Nephron (organoid): ENCODE data around the gene CADPS.

ENCODE experiments used
- H3K27ac Mint-ChIP-seq, 3 experiments: 2 replicates each; pipeline ENCODE4 v1.8.0; 2020; ENCODE audit warnings: mixed read lengths in 3 of 3, mild to moderate bottlenecking in 2 of 3, moderate library complexity in 1 of 3
- H3K27me3 Mint-ChIP-seq: 2 replicates; pipeline ENCODE4 v1.8.0; 2021; ENCODE audit warnings: low read depth, mild to moderate bottlenecking, moderate library complexity, mixed read lengths
- H3K36me3 Mint-ChIP-seq: 2 replicates; pipeline ENCODE4 v1.8.0; 2020; ENCODE audit warnings: low read depth, mixed read lengths
- H3K4me1 Mint-ChIP-seq: 2 replicates; pipeline ENCODE4 v1.8.0; 2020; ENCODE audit warnings: mixed read lengths
- H3K4me3 Mint-ChIP-seq, 3 experiments: 2 replicates each; pipeline ENCODE4 v1.8.0; 2020; ENCODE audit warnings: mild to moderate bottlenecking in 3 of 3, mixed read lengths in 3 of 3, moderate library complexity in 2 of 3
- H3K9me3 Mint-ChIP-seq: 2 replicates; pipeline ENCODE4 v1.8.0; 2020; ENCODE audit warnings: mixed read lengths
- CTCF ChIP-seq, 3 experiments: fragments of 200-600 bp; sonication (generic); IDR thresholded peaks; one replicate each; pipeline ENCODE4 v1.5.0; 2021; ENCODE audit warnings: antibody characterized with exemption in 3 of 3; ENCODE audit not compliant: unreplicated experiment in 3 of 3

The CADPS gene

DNA sequence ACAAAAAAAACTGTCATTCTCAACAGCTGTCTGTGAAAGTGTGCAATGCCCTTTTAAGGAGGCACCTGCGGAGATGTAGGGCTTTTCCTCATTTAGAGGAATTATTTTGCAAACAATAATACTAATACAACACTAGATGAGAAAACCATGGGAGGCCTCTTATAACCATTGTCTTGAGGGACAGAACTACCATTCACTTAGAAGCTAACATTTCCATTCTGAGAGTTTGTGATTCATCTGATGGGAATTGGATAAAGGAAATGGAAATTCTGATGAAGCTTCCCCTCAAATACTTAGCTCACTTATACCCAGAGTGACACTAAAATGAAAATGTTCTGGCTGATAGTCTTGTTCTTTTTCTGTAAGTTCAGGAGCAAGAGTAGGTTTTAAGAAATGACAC lies 147.7 kb downstream of the CADPS start:
- peaks cover 10% of the 10 kb centered on the region for H3K27me3 Mint-ChIP-seq
- peaks cover 14% of the 10 kb centered on the region for H3K4me1 Mint-ChIP-seq
- H3K27ac Mint-ChIP-seq = no peak overlapping the region
- no peaks in the 10 kb centered on the region for H3K9me3 Mint-ChIP-seq
- TF ChIP-seq CTCF (IDR thresholded peaks at IDR 0.05; ENCODE audit: unreplicated experiment in 3 of 3) = no peak
- H3K36me3 Mint-ChIP-seq = no peaks in the 10 kb centered on the region
- H3K4me3 Mint-ChIP-seq = no peak overlapping the region

DNA sequence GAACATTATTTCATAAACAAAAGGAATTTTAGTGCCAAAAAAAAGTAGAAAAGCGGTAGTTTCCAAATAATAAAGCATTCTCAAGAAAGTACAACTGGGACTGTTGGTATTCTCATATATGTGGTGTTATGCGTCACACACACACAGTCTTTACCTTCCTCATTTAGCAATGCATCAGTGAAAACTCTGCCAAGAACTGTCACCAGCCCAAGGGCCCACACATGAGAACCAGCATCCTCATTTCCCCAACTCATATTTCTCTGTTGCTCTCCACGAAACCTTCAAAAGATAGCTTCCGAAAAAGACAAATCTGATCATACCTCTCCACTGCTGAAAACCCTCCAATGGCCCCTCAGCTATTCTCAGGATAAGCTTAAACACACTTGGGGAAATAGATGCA lies 150.7 kb downstream of the CADPS start:
- Mint-ChIP-seq H3K27ac (no peak overlapping the region), H3K27me3 (peaks cover 10% of the 10 kb centered on the region), H3K4me1 (peaks cover 14% of the 10 kb centered on the region), H3K4me3 (no peak overlapping the region), H3K36me3 (no peaks in the 10 kb centered on the region), H3K9me3 (no peaks in the 10 kb centered on the region)
- no peak for TF ChIP-seq CTCF (IDR thresholded peaks at IDR 0.05; ENCODE audit: unreplicated experiment in 3 of 3)

- no peak overlapping the region for H3K27ac Mint-ChIP-seq
These were observed 151.3 kb downstream of the CADPS start for GRCh38 chr3:62723914-62724217.

DNA sequence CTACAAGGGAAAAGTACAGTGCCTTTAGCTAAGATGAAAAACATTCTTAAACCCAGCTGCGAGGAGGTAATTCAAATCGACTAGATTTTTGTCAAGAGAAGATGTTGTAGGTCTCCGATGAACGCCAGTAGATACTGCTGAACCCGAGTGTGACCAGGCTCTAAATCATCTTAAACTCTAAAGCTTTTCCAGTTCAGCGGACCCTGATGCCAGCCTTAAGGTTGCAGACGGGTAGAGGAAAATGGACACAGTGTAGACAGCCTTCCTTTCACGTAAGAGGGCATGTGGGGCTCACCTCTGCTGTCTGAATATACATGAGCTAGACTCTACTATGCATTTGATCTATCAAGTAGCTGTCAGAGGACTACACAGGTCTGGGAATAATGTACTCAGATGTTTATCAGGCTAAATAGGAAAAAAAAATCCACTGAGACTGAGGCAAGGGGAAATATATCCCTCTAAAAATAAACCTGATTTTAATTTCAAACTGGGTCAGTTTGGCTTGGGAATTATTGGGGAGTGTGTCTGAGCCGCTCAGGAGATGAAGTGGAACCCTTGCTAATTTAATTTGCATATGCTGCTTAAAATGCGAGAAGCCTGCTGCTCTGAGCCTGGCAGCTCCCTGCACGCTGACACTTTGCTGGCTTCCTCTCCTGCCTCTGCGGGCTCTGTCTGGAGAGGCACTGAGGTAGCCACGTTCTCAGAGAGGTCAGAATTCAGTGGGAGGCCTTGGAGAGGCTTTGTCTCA lies 151.9 kb downstream of the CADPS start:
- Mint-ChIP-seq H3K4me3 (no peak overlapping the region), H3K4me1 (peaks cover 24% of the 10 kb centered on the region), H3K27ac (no peak overlapping the region), H3K36me3 (no peaks in the 10 kb centered on the region), H3K9me3 (no peaks in the 10 kb centered on the region), H3K27me3 (peaks cover 7% of the 10 kb centered on the region)
- no peak for TF ChIP-seq CTCF (IDR thresholded peaks at IDR 0.05; ENCODE audit: unreplicated experiment in 3 of 3)

More at GRCh38 chr3:62723914-62724217, 151.3 kb downstream of the CADPS start:
- Mint-ChIP-seq H3K9me3 (no peaks in the 10 kb centered on the region), H3K4me1 (peaks cover 20% of the 10 kb centered on the region), H3K27me3 (peaks cover 10% of the 10 kb centered on the region), H3K4me3 (no peak overlapping the region), H3K36me3 (no peaks in the 10 kb centered on the region)
- no peak for TF ChIP-seq CTCF (IDR thresholded peaks at IDR 0.05; ENCODE audit: unreplicated experiment in 3 of 3)

DNA sequence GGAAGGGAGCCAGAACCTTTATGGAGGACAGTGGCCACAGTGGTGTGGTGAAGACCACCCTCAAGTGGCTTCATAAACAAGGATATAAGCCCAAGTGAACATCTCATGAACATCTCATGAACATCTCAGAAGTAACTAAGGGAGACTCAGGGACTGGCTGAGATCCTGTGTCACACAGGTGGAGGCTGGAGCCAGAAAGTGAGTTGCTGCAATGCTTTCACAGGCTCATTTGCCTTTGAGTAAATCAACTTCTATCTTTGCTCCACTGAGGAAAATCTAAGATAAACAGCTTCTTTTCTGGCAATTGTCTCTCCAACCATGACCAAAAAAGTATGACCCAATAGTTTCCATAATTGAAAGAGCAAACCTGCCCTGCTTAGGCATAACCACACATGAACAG lies 152.9 kb downstream of the CADPS start:
- Mint-ChIP-seq H3K27me3 (peaks cover 6% of the 10 kb centered on the region), H3K9me3 (no peaks in the 10 kb centered on the region), H3K4me1 (peaks cover 24% of the 10 kb centered on the region), H3K36me3 (no peaks in the 10 kb centered on the region), H3K27ac (no peak overlapping the region), H3K4me3 (no peak overlapping the region)
- no peak for TF ChIP-seq CTCF (IDR thresholded peaks at IDR 0.05; ENCODE audit: unreplicated experiment in 3 of 3)
